Measurements from ENCODE around the gene GRK2. TPM values are rescaled to one million over a fixed set of nuclear protein-coding genes. Genes with fewer than 3 reads are reported as not detected.

The GRK2 gene
- total and polyA plus RNA-seq, 12 donors, result 26.4 to 159 (median 59.6) TPM

- Histone ChIP-seq H3K27me3 (no peaks in the 10 kb centered on the region), H3K36me3 (replicated peaks in 1 of 2) (peaks cover 0 to 7% of the 10 kb centered on the region in 2 donors), H3K27ac (peak overlapping the region in 4 of 5 donors; percentile 31 to 89 (median 74)), H3K9me3 (replicated peaks in 1 of 3) (no peaks in the 10 kb centered on the region), H3K4me1 (replicated peaks in 1 of 2) (peaks cover 38 to 65% of the 10 kb centered on the region in 2 donors), H3K4me3 (peak overlapping the region in 1 of 4 donors; percentile 87)
- intact Hi-C loops (cut with DNase I), result loop anchor here in 1 of 2 donors (5.0 kb wide), 1 partner anchor 34 kb away; the partner anchor contains the start of gene SSH3
- WGBS, 4 donors, result 48 to 62% (median 58%) methylated on average over 17 to 21 of the region's 21 CpGs
- no peak for TF ChIP-seq POLR2A (IDR thresholded peaks at IDR 0.05)
- TF ChIP-seq, protein P1, sequence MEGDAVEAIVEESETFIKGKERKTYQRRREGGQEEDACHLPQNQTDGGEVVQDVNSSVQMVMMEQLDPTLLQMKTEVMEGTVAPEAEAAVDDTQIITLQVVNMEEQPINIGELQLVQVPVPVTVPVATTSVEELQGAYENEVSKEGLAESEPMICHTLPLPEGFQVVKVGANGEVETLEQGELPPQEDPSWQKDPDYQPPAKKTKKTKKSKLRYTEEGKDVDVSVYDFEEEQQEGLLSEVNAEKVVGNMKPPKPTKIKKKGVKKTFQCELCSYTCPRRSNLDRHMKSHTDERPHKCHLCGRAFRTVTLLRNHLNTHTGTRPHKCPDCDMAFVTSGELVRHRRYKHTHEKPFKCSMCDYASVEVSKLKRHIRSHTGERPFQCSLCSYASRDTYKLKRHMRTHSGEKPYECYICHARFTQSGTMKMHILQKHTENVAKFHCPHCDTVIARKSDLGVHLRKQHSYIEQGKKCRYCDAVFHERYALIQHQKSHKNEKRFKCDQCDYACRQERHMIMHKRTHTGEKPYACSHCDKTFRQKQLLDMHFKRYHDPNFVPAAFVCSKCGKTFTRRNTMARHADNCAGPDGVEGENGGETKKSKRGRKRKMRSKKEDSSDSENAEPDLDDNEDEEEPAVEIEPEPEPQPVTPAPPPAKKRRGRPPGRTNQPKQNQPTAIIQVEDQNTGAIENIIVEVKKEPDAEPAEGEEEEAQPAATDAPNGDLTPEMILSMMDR (IDR thresholded peaks at IDR 0.05), result no peak
- peak in 1 of 7 donors; percentile 11 for DNase-seq
Observed at GRCh38 chr11:67268081-67268961, 2.0 kb downstream of the GRK2 start.

- TF ChIP-seq, protein P1 (IDR thresholded peaks at IDR 0.05), result no peak
- no peak for TF ChIP-seq POLR2A (IDR thresholded peaks at IDR 0.05)
- DNase-seq, result no peak
- Histone ChIP-seq H3K27ac (peak overlapping the region in 2 of 5 donors; percentile 80 to 89), H3K4me1 (replicated peaks in 1 of 2) (peaks cover 43 to 69% of the 10 kb centered on the region in 2 donors), H3K27me3 (no peaks in the 10 kb centered on the region), H3K9me3 (replicated peaks in 1 of 3) (no peaks in the 10 kb centered on the region), H3K4me3 (peak overlapping the region in 1 of 4 donors; percentile 87), H3K36me3 (replicated peaks in 1 of 2) (peaks cover 0 to 7% of the 10 kb centered on the region in 2 donors)
- intact Hi-C loops (cut with DNase I), result loop anchor here in 1 of 2 donors (5.0 kb wide), 1 partner anchor 33 kb away; the partner anchor contains the start of gene SSH3
- 69 to 83% (median 81%) methylated on average over 6 to 13 of the region's 13 CpGs for WGBS, 4 donors
Observed at GRCh38 chr11:67268962-67269268, 2.6 kb downstream of the GRK2 start.

DNA sequence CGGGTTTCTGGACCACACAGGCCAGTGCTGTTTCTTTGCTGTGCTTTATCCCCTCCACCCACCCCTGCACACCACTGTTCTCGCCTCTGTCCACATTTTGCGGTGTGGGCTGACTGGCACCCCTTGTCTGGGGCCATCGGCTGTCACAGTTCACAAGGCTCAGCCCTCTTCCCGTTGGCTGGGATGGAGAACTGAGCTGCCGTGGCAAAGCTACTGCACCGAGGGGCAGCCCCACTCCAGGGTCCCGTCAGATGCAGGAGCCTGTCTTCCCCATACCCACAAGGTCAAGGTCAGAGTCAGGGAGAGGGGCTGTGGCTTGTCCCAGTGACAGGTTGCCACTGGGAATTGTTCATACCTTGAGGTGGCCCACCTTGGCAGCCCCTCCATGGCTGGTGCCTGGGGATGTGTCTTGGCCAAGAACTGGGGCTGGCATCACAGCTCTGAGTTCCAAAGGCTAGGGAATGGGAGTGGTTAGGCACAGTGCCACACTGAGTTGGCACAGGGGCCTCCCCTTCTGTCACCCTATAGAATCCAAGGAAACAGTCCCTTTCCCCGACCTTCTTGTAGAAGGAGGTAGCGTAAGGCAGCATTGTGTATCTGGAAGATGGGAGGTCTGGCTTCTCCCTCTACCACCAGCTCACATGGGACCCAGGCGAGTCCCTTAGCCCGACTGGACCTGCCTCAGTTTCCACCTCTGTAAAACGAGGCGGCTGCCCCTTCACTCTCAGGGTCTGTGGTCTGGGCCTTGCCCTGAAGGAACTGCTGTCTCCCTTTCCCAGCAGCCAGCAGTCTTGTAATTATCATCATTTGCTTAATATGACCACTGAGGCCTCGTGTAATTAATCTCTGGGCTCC lies 3.4 kb downstream of the GRK2 start:
- intact Hi-C loops (cut with DNase I), result loop anchor here in 1 of 2 donors (5.0 kb wide), 1 partner anchor 33 kb away; the partner anchor contains the start of gene SSH3
- H3K4me3 ChIP-seq, result peak overlapping the region in 1 of 4 donors; percentile 46
- H3K27me3 ChIP-seq, result no peaks in the 10 kb centered on the region
- peak in 3 of 7 donors; percentile 19 to 31 (median 25) for DNase-seq
- peaks cover 0 to 7% of the 10 kb centered on the region in 2 donors for H3K36me3 ChIP-seq (replicated peaks in 1 of 2)
- TF ChIP-seq, protein P1 (IDR thresholded peaks at IDR 0.05), result no peak
- TF ChIP-seq POLR2A (IDR thresholded peaks at IDR 0.05), result no peak
- 35 to 50% (median 43%) methylated on average over 8 to 15 of the region's 15 CpGs for WGBS, 4 donors
- H3K27ac ChIP-seq, result peak overlapping the region; percentile 33 to 89 (median 48)
- H3K4me1 ChIP-seq (replicated peaks in 1 of 2), result peaks cover 51 to 76% of the 10 kb centered on the region in 2 donors
- H3K9me3 ChIP-seq (replicated peaks in 1 of 3), result no peaks in the 10 kb centered on the region

All from adrenal gland (tissue), 12 donors.